Smooth muscle cell (in vitro differentiated cells): ENCODE data around the gene METTL27. TPM values are rescaled to one million over a fixed set of nuclear protein-coding genes. Genes with fewer than 3 reads are reported as not detected.

Experiments
- DNase-seq: peaks from one replicate; lab custom pipeline; 2025; ENCODE audit not compliant: unreplicated experiment; lab: John Stamatoyannopoulos, UW
- H2AFZ ChIP-seq: fragments of 200-600 bp; sonication (generic); 2 replicates; pipeline ENCODE4 v1.6.0; 2016; ENCODE audit warnings: antibody characterized with exemption, low read depth, mild to moderate bottlenecking
- H3F3A ChIP-seq: fragments of 200-600 bp; sonication (generic); 2 replicates; pipeline ENCODE4 v1.6.0; 2017; ENCODE audit warnings: antibody characterized with exemption, low read depth
- H3K27ac ChIP-seq: fragments of 200-600 bp; sonication (generic); 2 replicates; pipeline ENCODE4 v1.5.1; 2016; ENCODE audit warnings: low read depth, mild to moderate bottlenecking
- H3K27me3 ChIP-seq: fragments of 200-600 bp; sonication (generic); 2 replicates; pipeline ENCODE4 v1.6.1; 2016; ENCODE audit warnings: low read depth, mild to moderate bottlenecking
- H3K36me3 ChIP-seq: fragments of 200-600 bp; sonication (generic); 2 replicates; pipeline ENCODE4 v1.5.1; 2016; ENCODE audit warnings: low read depth
- H3K4me1 ChIP-seq: fragments of 200-600 bp; sonication (generic); 2 replicates; pipeline ENCODE4 v1.5.1; 2016; ENCODE audit warnings: low read depth
- H3K4me2 ChIP-seq: fragments of 200-600 bp; sonication (generic); 2 replicates; pipeline ENCODE4 v1.6.0; 2016; ENCODE audit warnings: mild to moderate bottlenecking
- H3K4me3 ChIP-seq: fragments of 200-600 bp; sonication (generic); 2 replicates; pipeline ENCODE4 v1.5.1; 2016; ENCODE audit warnings: mild to moderate bottlenecking
- H3K79me2 ChIP-seq: fragments of 200-600 bp; sonication (generic); 2 replicates; pipeline ENCODE4 v1.6.0; 2016; ENCODE audit warnings: low read depth, mild to moderate bottlenecking
- H3K9ac ChIP-seq: fragments of 200-600 bp; sonication (generic); 2 replicates; pipeline ENCODE4 v1.6.0; 2016; ENCODE audit warnings: low read depth
- H3K9me3 ChIP-seq: fragments of 200-600 bp; sonication (generic); replicated peaks from 2 replicates; pipeline ENCODE4 v1.5.1; 2016; ENCODE audit warnings: low read depth
- H4K20me1 ChIP-seq: fragments of 200-600 bp; sonication (generic); 2 replicates; pipeline ENCODE4 v1.6.0; 2016; ENCODE audit warnings: low read depth
- WGBS: methylation state at CpG from one replicate; pipeline ENCODE4 v1.1.7; 2016; ENCODE audit warnings: low lambda C conversion rate; 5-methylcytosine and 5-hydroxymethylcytosine counted together
- polyA plus RNA-seq: library from polyadenylated mRNA; unstranded; fragments of >200 nt; fragmentation: Nextera tagmentation; extraction: Ambion mirVana; gene quantifications from 2 replicates; pipeline ENCODE4 v1.2.1, GENCODE V29; 2016
- total RNA-seq: library from RNA; depleted of rRNA; stranded (reverse); fragments of >200 nt; gene quantifications from 2 replicates; pipeline ENCODE4 v1.2.3, GENCODE V29; 2014
- TF ChIP-seq, protein P1 (sequence below): fragments of 200-600 bp; sonication (generic); IDR thresholded peaks from 2 replicates; pipeline ENCODE4 v1.5.1; 2017; ENCODE audit warnings: borderline replicate concordance, mild to moderate bottlenecking, antibody characterized with exemption; ENCODE audit not compliant: insufficient read depth, poor library complexity, severe bottlenecking

Gene METTL27
- total and polyA plus RNA-seq, 2 experiments from 2014 or later = 0.54 to 4.1 TPM

DNA sequence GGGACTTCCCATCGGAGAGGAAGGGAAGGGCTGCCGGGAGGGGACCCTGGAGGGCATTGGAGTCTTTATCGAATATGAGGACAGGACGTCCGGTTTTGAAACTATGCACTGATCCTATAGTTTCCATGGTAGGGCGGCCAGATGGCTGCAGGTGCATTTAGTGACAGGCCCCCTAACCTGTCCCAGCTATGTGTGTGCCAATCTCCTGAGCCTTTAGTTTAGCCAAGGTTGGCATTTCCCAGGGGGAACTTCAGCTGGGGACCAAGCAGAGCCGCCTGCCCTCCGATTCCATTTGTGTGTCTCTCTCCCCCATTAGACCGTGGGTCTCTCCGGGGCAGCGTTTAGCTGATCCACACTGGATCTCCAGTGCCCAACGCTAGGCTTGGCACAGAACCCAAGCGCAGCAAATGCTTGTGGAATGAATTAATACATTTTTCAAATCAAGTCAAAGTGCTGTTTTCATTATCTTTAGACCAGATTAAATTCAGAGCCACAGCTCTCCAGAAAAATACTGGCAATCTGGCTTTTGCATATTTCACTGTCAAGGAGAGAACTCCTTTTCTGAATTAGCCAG, 38.5 kb upstream of the METTL27 start:
- Histone ChIP-seq H4K20me1 (no peaks in the 10 kb centered on the region), H3K79me2 (no peaks in the 10 kb centered on the region), H3K27ac (no peak overlapping the region), H3K9me3 (no peaks in the 10 kb centered on the region), H2AFZ (no peak overlapping the region), H3K4me1 (no peaks in the 10 kb centered on the region), H3K4me3 (no peak overlapping the region), H3F3A (no peaks in the 10 kb centered on the region), H3K9ac (no peak overlapping the region), H3K36me3 (no peaks in the 10 kb centered on the region), H3K4me2 (no peak overlapping the region), H3K27me3 (peaks cover 57% of the 10 kb centered on the region)
- no peak for DNase-seq
- TF ChIP-seq, protein P1, sequence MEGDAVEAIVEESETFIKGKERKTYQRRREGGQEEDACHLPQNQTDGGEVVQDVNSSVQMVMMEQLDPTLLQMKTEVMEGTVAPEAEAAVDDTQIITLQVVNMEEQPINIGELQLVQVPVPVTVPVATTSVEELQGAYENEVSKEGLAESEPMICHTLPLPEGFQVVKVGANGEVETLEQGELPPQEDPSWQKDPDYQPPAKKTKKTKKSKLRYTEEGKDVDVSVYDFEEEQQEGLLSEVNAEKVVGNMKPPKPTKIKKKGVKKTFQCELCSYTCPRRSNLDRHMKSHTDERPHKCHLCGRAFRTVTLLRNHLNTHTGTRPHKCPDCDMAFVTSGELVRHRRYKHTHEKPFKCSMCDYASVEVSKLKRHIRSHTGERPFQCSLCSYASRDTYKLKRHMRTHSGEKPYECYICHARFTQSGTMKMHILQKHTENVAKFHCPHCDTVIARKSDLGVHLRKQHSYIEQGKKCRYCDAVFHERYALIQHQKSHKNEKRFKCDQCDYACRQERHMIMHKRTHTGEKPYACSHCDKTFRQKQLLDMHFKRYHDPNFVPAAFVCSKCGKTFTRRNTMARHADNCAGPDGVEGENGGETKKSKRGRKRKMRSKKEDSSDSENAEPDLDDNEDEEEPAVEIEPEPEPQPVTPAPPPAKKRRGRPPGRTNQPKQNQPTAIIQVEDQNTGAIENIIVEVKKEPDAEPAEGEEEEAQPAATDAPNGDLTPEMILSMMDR = no peak
- 93% methylated on average over 13 of the region's 13 CpGs for WGBS

DNA sequence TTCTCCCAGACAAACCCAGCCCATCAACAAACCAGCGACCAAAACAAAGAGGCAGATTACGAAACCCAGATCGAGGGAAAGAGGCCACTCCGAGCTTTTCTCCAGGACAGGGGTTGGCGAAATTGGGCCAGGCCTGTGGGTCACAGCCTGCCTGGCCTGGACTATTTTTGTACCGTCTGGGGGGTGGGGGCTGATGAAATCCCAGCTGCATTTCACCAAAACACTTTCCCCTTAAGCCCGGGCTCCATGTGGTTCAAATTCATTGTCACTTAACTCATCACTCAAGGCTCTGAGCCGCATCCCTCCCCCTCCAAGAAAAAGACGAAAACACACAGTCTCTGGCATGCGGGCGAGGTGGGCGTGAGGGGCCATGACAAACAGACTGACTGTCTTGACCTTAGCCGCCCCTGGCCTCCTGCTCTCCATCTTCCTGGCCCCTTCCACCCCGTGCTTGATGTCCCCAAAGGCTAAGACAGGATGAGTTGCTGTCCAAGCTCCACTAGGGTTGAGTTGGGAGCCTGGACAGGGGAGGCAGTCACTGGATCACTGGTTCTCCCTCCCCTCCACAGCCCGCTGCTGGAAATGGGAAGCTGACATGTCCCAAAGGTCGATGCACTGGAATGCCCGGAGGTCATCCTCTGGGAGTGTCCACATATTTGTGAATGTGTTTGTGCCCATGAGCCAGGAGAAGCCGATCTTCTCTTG, 37.8 kb upstream of the METTL27 start:
- no peak overlapping the region for H3K9ac ChIP-seq
- H3K79me2 ChIP-seq = no peaks in the 10 kb centered on the region
- H4K20me1 ChIP-seq = no peaks in the 10 kb centered on the region
- no peak overlapping the region for H2AFZ ChIP-seq
- H3K4me2 ChIP-seq = peak overlapping the region; percentile 35
- TF ChIP-seq, protein P1 = no peak
- H3K9me3 ChIP-seq = no peaks in the 10 kb centered on the region
- no peak for DNase-seq
- no peak overlapping the region for H3K27ac ChIP-seq
- WGBS = 45% methylated on average over 18 of the region's 18 CpGs
- no peaks in the 10 kb centered on the region for H3K4me1 ChIP-seq
- no peak overlapping the region for H3K4me3 ChIP-seq
- H3K27me3 ChIP-seq = peaks cover 58% of the 10 kb centered on the region
- no peaks in the 10 kb centered on the region for H3F3A ChIP-seq
- no peaks in the 10 kb centered on the region for H3K36me3 ChIP-seq

DNA sequence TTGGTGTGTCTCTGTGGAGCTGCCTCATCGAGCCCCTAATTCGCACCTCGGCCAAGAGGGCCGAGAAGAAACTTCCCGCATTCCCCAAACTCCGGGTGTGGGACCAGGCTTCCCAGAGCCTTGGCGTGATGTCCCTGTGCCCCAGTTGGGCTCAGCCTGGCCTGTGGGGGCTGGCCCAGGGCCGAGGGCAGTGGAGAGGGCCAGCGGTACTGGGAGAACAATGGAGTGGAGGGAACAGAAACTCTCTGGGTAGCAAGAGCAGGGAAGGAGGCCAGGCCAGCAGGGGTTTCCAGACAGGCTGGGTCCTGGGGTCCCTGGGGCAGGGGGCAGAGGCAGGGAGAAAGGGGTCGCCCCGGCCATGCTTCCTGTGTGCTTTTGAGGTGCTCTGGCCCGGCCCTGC, 34.7 kb upstream of the METTL27 start:
- H3K9ac ChIP-seq = no peak overlapping the region
- no peak overlapping the region for H3K4me3 ChIP-seq
- peaks cover 34% of the 10 kb centered on the region for H3K27me3 ChIP-seq
- no peaks in the 10 kb centered on the region for H3K4me1 ChIP-seq
- no peaks in the 10 kb centered on the region for H3K36me3 ChIP-seq
- no peak overlapping the region for H3K27ac ChIP-seq
- H2AFZ ChIP-seq = no peak overlapping the region
- no peaks in the 10 kb centered on the region for H4K20me1 ChIP-seq
- no peak overlapping the region for H3K4me2 ChIP-seq
- TF ChIP-seq, protein P1 = no peak
- H3K9me3 ChIP-seq = no peaks in the 10 kb centered on the region
- no peaks in the 10 kb centered on the region for H3K79me2 ChIP-seq
- WGBS = 90% methylated on average over 12 of the region's 12 CpGs
- DNase-seq = no peak
- H3F3A ChIP-seq = no peaks in the 10 kb centered on the region

DNA sequence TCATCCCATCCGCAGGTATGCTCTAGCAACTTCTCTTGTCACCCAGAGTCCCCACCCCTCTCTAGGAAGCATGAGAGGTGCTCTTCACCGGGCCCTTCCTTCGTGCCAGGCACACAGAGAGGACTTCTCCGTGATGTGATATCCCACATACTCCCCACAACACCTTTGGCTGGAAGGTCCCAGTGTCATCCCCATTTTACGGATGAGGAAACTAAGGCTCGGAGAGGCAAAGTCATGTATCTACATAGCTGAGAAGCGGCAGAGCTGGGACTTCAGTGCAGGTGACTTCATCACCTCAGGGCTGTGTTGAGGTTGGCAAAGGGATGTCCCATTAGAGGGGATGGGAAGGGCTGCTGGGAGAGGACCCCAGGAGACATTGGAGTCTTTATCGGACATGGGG, 34.0 kb upstream of the METTL27 start:
- WGBS = 90% methylated on average over 8 of the region's 8 CpGs
- Histone ChIP-seq H3F3A (no peaks in the 10 kb centered on the region), H3K27me3 (peaks cover 28% of the 10 kb centered on the region), H3K27ac (no peak overlapping the region), H3K9me3 (no peaks in the 10 kb centered on the region), H3K4me1 (no peaks in the 10 kb centered on the region), H3K36me3 (no peaks in the 10 kb centered on the region), H3K9ac (no peak overlapping the region), H2AFZ (no peak overlapping the region), H3K79me2 (no peaks in the 10 kb centered on the region), H3K4me3 (no peak overlapping the region), H4K20me1 (no peaks in the 10 kb centered on the region), H3K4me2 (no peak overlapping the region)
- DNase-seq = no peak
- TF ChIP-seq, protein P1 = no peak
